NCI-H774 (cell line): ENCODE results near the gene RNU2-1.
"Not testable (repeated sequence)": the region's sequence is repeated elsewhere in the genome, so short reads cannot be mapped to it uniquely, and the experiment has no call there.

Experiments
- DNase-seq: peaks from one replicate; lab custom pipeline; 2025; lab: John Stamatoyannopoulos, UW

The RNU2-1 gene

GRCh38 chr17:43233877-43234276 is at the start of gene RNU2-1:
RNU2-1 (minus strand) TSS chr17:43233977.
- DNase-seq, result not testable (repeated sequence)

GRCh38 chr17:43272914-43273313 is 39.1 kb upstream of the RNU2-1 start:
- not testable (repeated sequence) for DNase-seq

- DNase-seq, result not testable (repeated sequence)
Measured at GRCh38 chr17:43272483-43272882, 38.7 kb upstream of the RNU2-1 start.

DNA sequence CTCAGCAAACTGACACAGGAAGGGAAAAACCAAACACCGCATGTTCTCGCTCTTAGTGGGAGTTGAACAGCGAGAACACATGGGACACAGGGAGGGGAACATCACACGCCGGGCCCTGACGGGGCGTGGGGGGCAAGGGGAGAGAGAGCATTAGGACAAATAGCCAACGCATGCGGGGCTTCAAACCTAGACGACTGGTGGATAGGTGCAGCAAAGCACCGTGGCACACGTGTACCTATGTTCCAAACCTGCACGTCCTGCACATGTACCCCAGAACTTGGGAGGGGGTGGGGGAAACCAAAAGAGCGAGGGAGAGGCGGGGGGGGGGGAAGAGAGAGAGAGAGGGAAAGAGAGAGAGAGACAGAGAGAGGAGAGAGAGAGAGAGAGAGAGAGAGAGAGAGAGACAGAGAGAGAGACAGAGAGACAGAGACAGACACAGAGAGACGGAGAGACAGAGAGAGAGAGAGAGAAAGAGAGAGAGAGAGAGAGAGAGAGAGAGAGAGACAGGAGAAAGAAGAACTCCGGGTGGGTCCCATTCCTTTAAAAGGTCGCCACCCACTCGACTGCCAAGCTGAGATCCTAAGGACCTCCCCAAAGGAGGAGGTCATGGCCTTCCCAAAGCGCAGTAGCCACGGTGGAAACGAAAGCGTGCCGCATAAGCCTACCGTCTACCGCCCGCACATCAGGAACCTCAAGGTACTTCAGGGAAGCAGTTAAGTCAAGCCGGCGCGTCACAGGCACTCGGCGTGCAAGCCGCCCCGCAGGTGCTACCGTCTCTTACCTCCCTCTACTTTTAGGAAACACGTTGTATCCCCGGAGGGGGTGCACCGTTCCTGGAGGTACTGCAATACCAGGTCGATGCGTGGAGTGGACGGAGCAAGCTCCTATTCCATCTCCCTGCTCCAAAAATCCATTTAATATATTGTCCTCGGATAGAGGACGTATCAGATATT is 37.1 kb upstream of the RNU2-1 start:
- not testable (repeated sequence) for DNase-seq

DNA sequence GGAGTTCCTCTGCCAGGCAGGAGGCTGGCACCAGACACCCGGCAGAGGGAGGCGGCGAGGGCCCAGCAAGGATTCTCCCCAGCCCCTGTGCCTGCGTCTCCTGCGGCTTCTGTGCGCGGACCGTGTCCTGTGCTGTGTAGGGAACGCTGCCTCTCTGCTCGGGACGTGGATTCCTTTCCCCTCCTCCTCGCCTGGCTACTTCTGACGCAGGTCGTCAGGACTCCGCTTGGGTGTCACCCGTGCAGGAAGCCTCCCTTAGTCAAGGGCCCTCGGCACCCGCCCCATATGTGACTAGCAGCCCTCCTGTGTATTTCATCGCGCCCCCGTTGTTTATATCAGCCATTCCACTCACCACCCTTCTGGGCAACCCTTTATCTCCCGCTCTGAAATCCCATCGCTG is 12.7 kb upstream of the RNU2-1 start:
- not testable (repeated sequence) for DNase-seq

DNA sequence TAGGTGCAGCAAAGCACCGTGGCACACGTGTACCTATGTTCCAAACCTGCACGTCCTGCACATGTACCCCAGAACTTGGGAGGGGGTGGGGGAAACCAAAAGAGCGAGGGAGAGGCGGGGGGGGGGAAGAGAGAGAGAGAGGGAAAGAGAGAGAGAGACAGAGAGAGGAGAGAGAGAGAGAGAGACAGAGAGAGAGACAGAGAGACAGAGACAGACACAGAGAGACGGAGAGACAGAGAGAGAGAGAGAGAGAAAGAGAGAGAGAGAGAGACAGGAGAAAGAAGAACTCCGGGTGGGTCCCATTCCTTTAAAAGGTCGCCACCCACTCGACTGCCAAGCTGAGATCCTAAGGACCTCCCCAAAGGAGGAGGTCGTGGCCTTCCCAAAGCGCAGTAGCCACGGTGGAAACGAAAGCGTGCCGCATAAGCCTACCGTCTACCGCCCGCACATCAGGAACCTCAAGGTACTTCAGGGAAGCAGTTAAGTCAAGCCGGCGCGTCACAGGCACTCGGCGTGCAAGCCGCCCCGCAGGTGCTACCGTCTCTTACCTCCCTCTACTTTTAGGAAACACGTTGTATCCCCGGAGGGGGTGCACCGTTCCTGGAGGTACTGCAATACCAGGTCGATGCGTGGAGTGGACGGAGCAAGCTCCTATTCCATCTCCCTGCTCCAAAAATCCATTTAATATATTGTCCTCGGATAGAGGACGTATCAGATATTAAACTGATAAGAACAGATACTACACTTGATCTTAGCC is 7.0 kb upstream of the RNU2-1 start:
- not testable (repeated sequence) for DNase-seq

GRCh38 chr17:43239597-43239996 is 5.8 kb upstream of the RNU2-1 start:
- not testable (repeated sequence) for DNase-seq

GRCh38 chr17:43233263-43233662 is 514 bp downstream of the RNU2-1 start:
- not testable (repeated sequence) for DNase-seq

- not testable (repeated sequence) for DNase-seq
Measured at GRCh38 chr17:43232021-43232699, 1.6 kb downstream of the RNU2-1 start.

GRCh38 chr17:43231205-43232020 is 2.4 kb downstream of the RNU2-1 start:
- not testable (repeated sequence) for DNase-seq

GRCh38 chr17:43228020-43228782 is 5.6 kb downstream of the RNU2-1 start, which contains the start of gene CCDC200:
CCDC200 (minus strand) TSS chr17:43228623; CDS start chr17:43228554, 69 bp downstream.
- DNase-seq, result not testable (repeated sequence)

GRCh38 chr17:43226393-43226792 is 7.4 kb downstream of the RNU2-1 start:
- DNase-seq, result no peak

DNA sequence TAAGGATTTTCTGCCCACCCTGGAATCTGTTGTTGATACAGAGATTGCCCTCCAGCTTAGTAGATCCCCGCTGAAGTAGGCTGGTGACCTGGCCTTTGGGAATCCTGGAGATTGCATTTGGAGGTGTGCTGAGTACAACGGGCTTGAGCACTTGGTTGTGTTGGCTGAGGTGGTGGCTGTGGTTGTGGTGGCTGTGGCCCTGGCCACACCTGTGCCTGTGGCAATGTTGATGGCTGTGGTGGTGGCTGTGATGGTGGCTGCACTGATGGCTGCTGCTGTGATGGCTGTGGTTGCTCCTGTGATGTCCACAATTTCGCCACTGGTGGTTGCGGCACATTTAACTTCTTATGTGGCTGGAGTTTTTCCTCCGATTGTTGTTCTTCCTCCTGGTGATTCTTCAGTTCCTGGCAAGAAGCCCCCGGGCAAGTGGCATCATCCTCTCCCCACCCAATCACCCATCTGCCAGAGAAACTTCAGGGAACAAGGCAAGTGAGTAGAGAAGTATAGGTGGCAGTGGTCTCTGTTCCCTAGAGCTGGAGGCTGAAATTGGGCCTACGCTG is 9.6 kb downstream of the RNU2-1 start:
- DNase-seq, result no peak

- no peak for DNase-seq
Measured at GRCh38 chr17:43220511-43221125, 13.2 kb downstream of the RNU2-1 start.

GRCh38 chr17:43219746-43220380 is 13.9 kb downstream of the RNU2-1 start:
- no peak for DNase-seq

GRCh38 chr17:43219001-43219400 is 14.8 kb downstream of the RNU2-1 start:
- no peak for DNase-seq

DNA sequence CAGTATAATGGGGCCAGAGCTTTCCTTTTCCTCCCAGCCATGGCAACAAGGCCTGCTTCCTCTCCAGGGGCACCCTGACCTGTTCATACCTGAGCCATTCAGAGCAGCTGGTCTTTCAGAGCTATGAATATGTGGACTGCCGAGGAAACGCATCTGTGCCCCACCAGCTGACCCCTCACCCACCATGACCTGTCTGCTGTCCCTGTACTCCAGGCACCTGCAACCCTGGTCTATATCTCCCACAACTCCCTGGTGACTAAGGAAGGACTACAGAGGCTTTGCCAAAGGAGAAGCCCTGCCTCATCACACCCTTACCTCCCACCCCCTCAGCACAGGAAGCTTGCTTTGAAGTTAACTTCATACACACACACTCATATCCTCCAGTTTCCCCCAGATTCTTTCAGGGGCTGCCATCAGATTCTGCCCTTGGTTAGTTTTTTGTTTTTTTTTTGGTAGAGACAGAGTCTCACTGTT is 16.1 kb downstream of the RNU2-1 start:
- DNase-seq, result no peak

GRCh38 chr17:43216762-43217613 is 16.8 kb downstream of the RNU2-1 start:
- DNase-seq, result no peak
